ENCODE measurements around the gene RIT2.

The RIT2 gene

GRCh38 chr18:43060020-43060419 is 55.5 kb downstream of the RIT2 start:
- no peak for DNase-seq
- H3K4me3 Mint-ChIP-seq = no peak overlapping the region
- ATAC-seq = no peak

GRCh38 chr18:43054815-43055519 is 60.5 kb downstream of the RIT2 start:
- H3K27ac Mint-ChIP-seq = no peak overlapping the region
- no peak for DNase-seq
- no peaks in the 10 kb centered on the region for H3K27me3 Mint-ChIP-seq
- ATAC-seq = no peak
- no peaks in the 10 kb centered on the region for H3K4me1 Mint-ChIP-seq
- peaks cover 0 to 10% of the 10 kb centered on the region in 2 donors for H3K9me3 Mint-ChIP-seq
- no peak overlapping the region for H3K4me3 Mint-ChIP-seq

More at GRCh38 chr18:43060020-43060419, 55.5 kb downstream of the RIT2 start:
- Mint-ChIP-seq H3K27ac (no peak overlapping the region), H3K27me3 (no peaks in the 10 kb centered on the region), H3K4me1 (no peaks in the 10 kb centered on the region), H3K9me3 (peaks cover 6 to 10% of the 10 kb centered on the region in 2 donors)

GRCh38 chr18:43049021-43049420 is 66.5 kb downstream of the RIT2 start:
- H3K27me3 Mint-ChIP-seq = no peaks in the 10 kb centered on the region

GRCh38 chr18:43046322-43046721 is 69.2 kb downstream of the RIT2 start:
- DNase-seq (no peak), ATAC-seq (no peak)
- Mint-ChIP-seq H3K4me1 (no peaks in the 10 kb centered on the region), H3K27me3 (no peaks in the 10 kb centered on the region), H3K9me3 (peaks cover 0 to 11% of the 10 kb centered on the region in 2 donors), H3K27ac (no peak overlapping the region), H3K4me3 (no peak overlapping the region)

More at GRCh38 chr18:43049021-43049420, 66.5 kb downstream of the RIT2 start:
- H3K4me3 Mint-ChIP-seq = no peak overlapping the region
- no peaks in the 10 kb centered on the region for H3K4me1 Mint-ChIP-seq
- no peak overlapping the region for H3K27ac Mint-ChIP-seq
- peaks cover 0 to 11% of the 10 kb centered on the region in 2 donors for H3K9me3 Mint-ChIP-seq
- DNase-seq (no peak), ATAC-seq (no peak)

GRCh38 chr18:43043626-43044025 is 71.9 kb downstream of the RIT2 start:
- H3K4me1 Mint-ChIP-seq = no peaks in the 10 kb centered on the region
- no peak overlapping the region for H3K4me3 Mint-ChIP-seq
- no peaks in the 10 kb centered on the region for H3K27me3 Mint-ChIP-seq
- ATAC-seq (no peak), DNase-seq (no peak)
- no peak overlapping the region for H3K27ac Mint-ChIP-seq
- H3K9me3 Mint-ChIP-seq = peaks cover 0 to 10% of the 10 kb centered on the region in 2 donors

- H3K4me1 Mint-ChIP-seq = no peaks in the 10 kb centered on the region
- ATAC-seq (no peak), DNase-seq (no peak)
- H3K27me3 Mint-ChIP-seq = no peaks in the 10 kb centered on the region
- peaks cover 0 to 11% of the 10 kb centered on the region in 2 donors for H3K9me3 Mint-ChIP-seq
- H3K27ac Mint-ChIP-seq = no peak overlapping the region
- H3K4me3 Mint-ChIP-seq = no peak overlapping the region
These were observed 75.2 kb downstream of the RIT2 start for GRCh38 chr18:43040281-43040680.

GRCh38 chr18:43034683-43035500 is 80.6 kb downstream of the RIT2 start:
- no peaks in the 10 kb centered on the region for H3K4me1 Mint-ChIP-seq
- no peaks in the 10 kb centered on the region for H3K27me3 Mint-ChIP-seq
- H3K4me3 Mint-ChIP-seq = no peak overlapping the region
- peaks cover 0 to 7% of the 10 kb centered on the region in 2 donors for H3K9me3 Mint-ChIP-seq
- DNase-seq = no peak
- ATAC-seq = no peak
- H3K27ac Mint-ChIP-seq = no peak overlapping the region

GRCh38 chr18:43031169-43031568 is 84.3 kb downstream of the RIT2 start:
- H3K4me3 Mint-ChIP-seq = no peak overlapping the region
- H3K27ac Mint-ChIP-seq = no peak overlapping the region
- H3K27me3 Mint-ChIP-seq = no peaks in the 10 kb centered on the region
- H3K9me3 Mint-ChIP-seq = peaks cover 0 to 7% of the 10 kb centered on the region in 2 donors
- ATAC-seq (no peak), DNase-seq (no peak)
- no peaks in the 10 kb centered on the region for H3K4me1 Mint-ChIP-seq

GRCh38 chr18:43029414-43029813 is 86.1 kb downstream of the RIT2 start:
- no peak for ATAC-seq
- no peak for DNase-seq
- Mint-ChIP-seq H3K4me3 (no peak overlapping the region), H3K9me3 (peaks cover 0 to 1% of the 10 kb centered on the region in 2 donors), H3K27ac (no peak overlapping the region), H3K4me1 (no peaks in the 10 kb centered on the region), H3K27me3 (no peaks in the 10 kb centered on the region)

- no peaks in the 10 kb centered on the region for H3K4me1 Mint-ChIP-seq
- H3K4me3 Mint-ChIP-seq = no peak overlapping the region
- DNase-seq (no peak), ATAC-seq (no peak)
- peaks cover 17 to 29% of the 10 kb centered on the region in 2 donors for H3K9me3 Mint-ChIP-seq
- no peaks in the 10 kb centered on the region for H3K27me3 Mint-ChIP-seq
- H3K27ac Mint-ChIP-seq = no peak overlapping the region
These were observed 92.6 kb downstream of the RIT2 start for GRCh38 chr18:43022874-43023273.

GRCh38 chr18:43017622-43018021 is 97.9 kb downstream of the RIT2 start:
- no peaks in the 10 kb centered on the region for H3K27me3 Mint-ChIP-seq
- no peak overlapping the region for H3K27ac Mint-ChIP-seq
- ATAC-seq (no peak), DNase-seq (no peak)
- H3K4me3 Mint-ChIP-seq = no peak overlapping the region
- H3K9me3 Mint-ChIP-seq = peaks cover 5 to 29% of the 10 kb centered on the region in 2 donors
- H3K4me1 Mint-ChIP-seq = no peaks in the 10 kb centered on the region

- no peak for ATAC-seq
- H3K4me3 Mint-ChIP-seq = no peak overlapping the region
- no peak overlapping the region for H3K27ac Mint-ChIP-seq
- H3K4me1 Mint-ChIP-seq = no peaks in the 10 kb centered on the region
- H3K27me3 Mint-ChIP-seq = no peaks in the 10 kb centered on the region
- DNase-seq = no peak
- H3K9me3 Mint-ChIP-seq = peaks cover 0 to 10% of the 10 kb centered on the region in 2 donors
These were observed 102.0 kb downstream of the RIT2 start for GRCh38 chr18:43013486-43013885.

- Mint-ChIP-seq H3K27ac (no peak overlapping the region), H3K4me3 (no peak overlapping the region), H3K27me3 (no peaks in the 10 kb centered on the region), H3K9me3 (peaks cover 0 to 7% of the 10 kb centered on the region in 2 donors), H3K4me1 (no peaks in the 10 kb centered on the region)
- ATAC-seq = no peak
- DNase-seq = no peak
These were observed 102.5 kb downstream of the RIT2 start for GRCh38 chr18:43012951-43013350.

GRCh38 chr18:43010611-43011010 is 104.9 kb downstream of the RIT2 start:
- ATAC-seq (no peak), DNase-seq (no peak)
- Mint-ChIP-seq H3K4me3 (no peak overlapping the region), H3K4me1 (no peaks in the 10 kb centered on the region), H3K27me3 (no peaks in the 10 kb centered on the region), H3K9me3 (peaks cover 3 to 7% of the 10 kb centered on the region in 2 donors), H3K27ac (no peak overlapping the region)

- peaks cover 6 to 9% of the 10 kb centered on the region in 2 donors for H3K9me3 Mint-ChIP-seq
- no peaks in the 10 kb centered on the region for H3K4me1 Mint-ChIP-seq
- no peak overlapping the region for H3K27ac Mint-ChIP-seq
- no peak for ATAC-seq
- H3K27me3 Mint-ChIP-seq = no peaks in the 10 kb centered on the region
- no peak overlapping the region for H3K4me3 Mint-ChIP-seq
- DNase-seq = no peak
These were observed 105.8 kb downstream of the RIT2 start for GRCh38 chr18:43009674-43010073.

GRCh38 chr18:43007365-43007764 is 108.1 kb downstream of the RIT2 start:
- no peak for ATAC-seq
- DNase-seq = no peak
- Mint-ChIP-seq H3K4me1 (no peaks in the 10 kb centered on the region), H3K27me3 (no peaks in the 10 kb centered on the region), H3K4me3 (no peak overlapping the region), H3K27ac (no peak overlapping the region), H3K9me3 (peaks cover 6 to 14% of the 10 kb centered on the region in 2 donors)
